HCT116 (cell line): ENCODE results near the gene FERD3L. TPM values are rescaled to one million over a fixed set of nuclear protein-coding genes. Genes with fewer than 3 reads are reported as not detected.

Experiments
- ATAC-seq: fragments of 200-7000 bp; cut with Tn5 transposase; 2 replicates; pipeline ENCODE4 v1.9.1; 2020; ENCODE audit warnings: mild to moderate bottlenecking, moderate library complexity
- BruUV-seq: library from RNA; stranded (reverse); fragments of 400-500 nt; replicated peaks from 2 replicates; lab custom pipeline; 2021; lab: Mats Ljungman, UMichigan
- CTCF ChIA-PET: fragments of 300-600 bp; sonication (Branson Sonifier 250); formaldehyde crosslinking; loops from one replicate; lab custom pipeline; 2021; ENCODE audit warnings: antibody characterized with exemption; lab: Charles Lee
- POLR2A ChIA-PET: fragments of 300-600, 350-600 bp; sonication (Branson Sonifier 250); formaldehyde crosslinking; loops from one replicate; lab custom pipeline; 2021; ENCODE audit warnings: antibody characterized with exemption; lab: Charles Lee
- RAD21 ChIA-PET, 2 experiments: fragments of 300-600 bp; sonication (Branson Sonifier 250); formaldehyde crosslinking; loops; one replicate each; lab custom pipeline; 2023; ENCODE audit warnings: low total read pairs in 2 of 2; ENCODE audit not compliant: uncharacterized antibody in 2 of 2, unreplicated experiment in 2 of 2, low non-redundant PET in 1 of 2; lab: Charles Lee
- DNase-seq: peaks from one replicate; pipeline ENCODE4 v3.0.0-alpha.2; 2010; ENCODE audit warnings: low read depth, low spot score
- H2AFZ ChIP-seq: fragments of 200-600 bp; shearing (Covaris generic), sonication (generic); 2 replicates; pipeline ENCODE4 v1.6.1; 2017; ENCODE audit warnings: low read depth, mixed run types, mixed read lengths, antibody characterized with exemption, low read length; ENCODE audit not compliant: poor library complexity, severe bottlenecking
- H3K27ac ChIP-seq: 2 replicates; pipeline ENCODE4 v1.5.1; 2012; ENCODE audit warnings: low read depth, low read length
- H3K27me3 ChIP-seq: fragments of 200-600 bp; sonication (generic); 2 replicates; pipeline ENCODE4 v1.6.1; 2016; ENCODE audit warnings: mixed run types, low read length, mixed read lengths; ENCODE audit not compliant: insufficient read depth
- H3K36me3 ChIP-seq, 2 experiments: fragments of 200-500 bp in 1 of 2; fragments of 200-600 bp in 1 of 2; sonication (Bioruptor generic) in 1 of 2; sonication (generic) in 1 of 2; 2 replicates each; pipeline versions ENCODE4 v1.5.1 to v1.6.1; 2014 to 2016; ENCODE audit warnings: low read length in 2 of 2, inconsistent platforms in 1 of 2, mixed read lengths in 1 of 2, mixed run types in 1 of 2; ENCODE audit not compliant: insufficient read depth in 2 of 2, control insufficient read depth in 1 of 2
- H3K4me1 ChIP-seq, 2 experiments: fragments of 200-600 bp in 1 of 2; sonication (generic) in 1 of 2; 2 replicates each; pipeline versions ENCODE4 v1.5.1 to v1.6.1; 2012 to 2017; ENCODE audit warnings: low read length in 2 of 2, inconsistent platforms in 1 of 2, mild to moderate bottlenecking in 1 of 2, mixed read lengths in 1 of 2, mixed run types in 1 of 2, moderate library complexity in 1 of 2; ENCODE audit not compliant: insufficient read depth in 2 of 2, control insufficient read depth in 1 of 2
- H3K4me2 ChIP-seq: fragments of 200-600 bp; sonication (generic); 2 replicates; pipeline ENCODE4 v1.6.1; 2017; ENCODE audit warnings: mixed run types, low read length, mixed read lengths
- H3K4me3 ChIP-seq, 2 experiments: fragments of 200-600 bp in 1 of 2; sonication (generic) in 1 of 2; replicated peaks in 1 of 2; 2 replicates each; pipeline ENCODE4 v1.5.1; 2011 to 2016; ENCODE audit warnings: low read length in 2 of 2, control low read depth in 1 of 2, low read depth in 1 of 2, mild to moderate bottlenecking in 1 of 2, mixed read lengths in 1 of 2, mixed run types in 1 of 2
- H3K79me2 ChIP-seq: fragments of 200-600 bp; sonication (generic); 2 replicates; pipeline ENCODE4 v1.6.1; 2017; ENCODE audit warnings: mild to moderate bottlenecking, mixed run types, low read length, moderate library complexity, mixed read lengths; ENCODE audit not compliant: insufficient read depth
- H3K9ac ChIP-seq: fragments of 200-600 bp; sonication (generic); 2 replicates; pipeline ENCODE4 v1.6.1; 2016; ENCODE audit warnings: low read length, mixed read lengths
- H3K9me2 ChIP-seq: fragments of 200-600 bp; sonication (generic), shearing (Covaris generic); 2 replicates; pipeline ENCODE4 v1.6.1; 2017; ENCODE audit warnings: mixed run types, mild to moderate bottlenecking, moderate library complexity; ENCODE audit not compliant: insufficient read depth
- H3K9me3 ChIP-seq, 2 experiments: fragments of 200-500 bp in 1 of 2; fragments of 200-600 bp in 1 of 2; sonication (Bioruptor generic) in 1 of 2; sonication (generic) in 1 of 2; 2 replicates each; pipeline ENCODE4 v1.6.1; 2014 to 2017; ENCODE audit warnings: low read length in 2 of 2, mixed read lengths in 2 of 2, inconsistent platforms in 1 of 2, low read depth in 1 of 2, mild to moderate bottlenecking in 1 of 2, mixed run types in 1 of 2, moderate library complexity in 1 of 2; ENCODE audit not compliant: control insufficient read depth in 1 of 2, insufficient read depth in 1 of 2
- H4K20me1 ChIP-seq: fragments of 200-600 bp; sonication (generic), shearing (Covaris generic); 2 replicates; pipeline ENCODE4 v1.6.1; 2017; ENCODE audit warnings: mixed run types, mild to moderate bottlenecking, moderate library complexity; ENCODE audit not compliant: insufficient read depth
- CBX3 ChIP-seq: IDR thresholded peaks from 2 replicates; pipeline ENCODE4 v1.6.1; 2012; ENCODE audit warnings: low read depth
- CEBPB ChIP-seq: IDR thresholded peaks from 2 replicates; pipeline ENCODE4 v1.6.1; 2012; ENCODE audit warnings: low read depth
- FOSL1 ChIP-seq: IDR thresholded peaks from 2 replicates; pipeline ENCODE4 v1.6.1; 2012; ENCODE audit warnings: low read depth
- RAD21 ChIP-seq: IDR thresholded peaks from 2 replicates; pipeline ENCODE4 v1.6.1; 2012; ENCODE audit warnings: low read depth, mild to moderate bottlenecking
- REST ChIP-seq: IDR thresholded peaks from 2 replicates; pipeline ENCODE4 v1.6.1; 2012; ENCODE audit warnings: low read depth
- SIN3A ChIP-seq: IDR thresholded peaks from 2 replicates; pipeline ENCODE4 v1.6.1; 2012; ENCODE audit warnings: low read depth
- SP1 ChIP-seq: IDR thresholded peaks from 2 replicates; pipeline ENCODE4 v1.6.1; 2012; ENCODE audit warnings: low read depth
- YY1 ChIP-seq: IDR thresholded peaks from 2 replicates; pipeline ENCODE4 v1.6.1; 2011; ENCODE audit warnings: low read length, low read depth, moderate library complexity, mild to moderate bottlenecking; ENCODE audit not compliant: insufficient replicate concordance; ENCODE audit errors: extremely low read depth
- ZBTB33 ChIP-seq: IDR thresholded peaks from 2 replicates; pipeline ENCODE4 v1.6.1; 2011; ENCODE audit warnings: mild to moderate bottlenecking, low read length, moderate library complexity; ENCODE audit not compliant: insufficient replicate concordance; ENCODE audit errors: extremely low read depth
- ZFX ChIP-seq: fragments of 450-650 bp; IDR thresholded peaks from 2 replicates; pipeline ENCODE4 v1.6.1; 2017
- ZNF274 ChIP-seq: fragments of 200-500 bp; sonication (Bioruptor generic); IDR thresholded peaks from 2 replicates; pipeline ENCODE4 v1.6.1; 2014; ENCODE audit warnings: mild to moderate bottlenecking, low read depth, low read length, inconsistent platforms
- intact Hi-C: fragments of 100-400 bp; cut with micrococcal nuclease; formaldehyde crosslinking; loops from 2 replicates; pipeline ENCODE4 v1.10.0; 2022
- total RNA-seq: library from RNA; stranded (reverse); gene quantifications from one replicate; pipeline ENCODE4 v1.2.1, GENCODE V29; 2021; ENCODE audit not compliant: unreplicated experiment

FERD3L gene
- total RNA-seq, 1 experiment from 2014 or later, result not detected

GRCh38 chr7:19109000-19109946, 35.9 kb downstream of the FERD3L start:
- ChIA-PET RAD21 (no interaction called here), POLR2A (no interaction called here), CTCF (no interaction called here)
- no peak overlapping the region for H3K9ac ChIP-seq
- no peak overlapping the region for H2AFZ ChIP-seq
- H3K4me3 ChIP-seq, result no peak overlapping the region
- H3K36me3 ChIP-seq, result no peaks in the 10 kb centered on the region
- H3K9me2 ChIP-seq, result no peaks in the 10 kb centered on the region
- H3K27me3 ChIP-seq, result no peaks in the 10 kb centered on the region
- H3K27ac ChIP-seq, result no peak overlapping the region
- H3K9me3 ChIP-seq, result no peaks in the 10 kb centered on the region
- H3K4me2 ChIP-seq, result no peak overlapping the region
- H4K20me1 ChIP-seq, result no peaks in the 10 kb centered on the region
- no peaks in the 10 kb centered on the region for H3K79me2 ChIP-seq
- no peak for ATAC-seq
- no peak for TF ChIP-seq CBX3
- no TSS peak for BruUV-seq
- no peak for DNase-seq
- no peaks in the 10 kb centered on the region for H3K4me1 ChIP-seq
- intact Hi-C loops, result no loop called here

- TF ChIP-seq SP1 (no peak), REST (no peak), SIN3A (no peak), CEBPB (no peak), ZFX (no peak), RAD21 (no peak), YY1 (no peak), FOSL1 (no peak), ZNF274 (no peak), ZBTB33 (no peak)
- Histone ChIP-seq H3K9ac (no peak overlapping the region), H3K9me2 (no peaks in the 10 kb centered on the region), H3K4me3 (no peak overlapping the region), H3K27ac (no peak overlapping the region), H3K9me3 (no peaks in the 10 kb centered on the region), H3K4me2 (no peak overlapping the region), H3K27me3 (no peaks in the 10 kb centered on the region), H2AFZ (no peak overlapping the region), H4K20me1 (no peaks in the 10 kb centered on the region), H3K79me2 (no peaks in the 10 kb centered on the region), H3K4me1 (no peaks in the 10 kb centered on the region), H3K36me3 (no peaks in the 10 kb centered on the region)
- DNase-seq, result no peak
- RAD21 ChIA-PET, result no interaction called here
- intact Hi-C loops, result no loop called here
- POLR2A ChIA-PET, result no interaction called here
- ATAC-seq, result no peak
- no TSS peak for BruUV-seq
- CTCF ChIA-PET, result no interaction called here
Observed at GRCh38 chr7:19107356-19108146, 37.7 kb downstream of the FERD3L start.
